ENCODE measurements around the gene FKBP15. TPM values are rescaled to one million over a fixed set of nuclear protein-coding genes. Genes with fewer than 3 reads are reported as not detected.

The FKBP15 gene
- total RNA-seq, 1 experiment from 2014 or later = 14.2 TPM

- Histone ChIP-seq H3K27me3 (no peaks in the 10 kb centered on the region), H3K36me3 (peaks cover 41% of the 10 kb centered on the region), H3K9me3 (no peaks in the 10 kb centered on the region), H3K4me3 (no peak overlapping the region)
- no peak for DNase-seq
Measured at GRCh38 chr9:113210815-113211214, 10.3 kb downstream of the FKBP15 start.

- DNase-seq = no peak
- Histone ChIP-seq H3K36me3 (peaks cover 47% of the 10 kb centered on the region), H3K4me3 (no peak overlapping the region), H3K9me3 (no peaks in the 10 kb centered on the region), H3K27me3 (no peaks in the 10 kb centered on the region)
Measured at GRCh38 chr9:113205861-113206260, 15.2 kb downstream of the FKBP15 start.

- no peaks in the 10 kb centered on the region for H3K9me3 ChIP-seq
- no peak for DNase-seq
- peaks cover 46% of the 10 kb centered on the region for H3K36me3 ChIP-seq
- H3K4me3 ChIP-seq = no peak overlapping the region
- H3K27me3 ChIP-seq = no peaks in the 10 kb centered on the region
Measured at GRCh38 chr9:113205432-113205831, 15.6 kb downstream of the FKBP15 start.

GRCh38 chr9:113199683-113200329 lies 21.3 kb downstream of the FKBP15 start:
- no peak for DNase-seq
- H3K36me3 ChIP-seq = peaks cover 33% of the 10 kb centered on the region
- H3K4me3 ChIP-seq = no peak overlapping the region
- no peaks in the 10 kb centered on the region for H3K27me3 ChIP-seq
- no peaks in the 10 kb centered on the region for H3K9me3 ChIP-seq

GRCh38 chr9:113192455-113192854 lies 28.6 kb downstream of the FKBP15 start:
- Histone ChIP-seq H3K9me3 (no peaks in the 10 kb centered on the region), H3K36me3 (peaks cover 22% of the 10 kb centered on the region), H3K27me3 (no peaks in the 10 kb centered on the region), H3K4me3 (no peak overlapping the region)
- DNase-seq = no peak

GRCh38 chr9:113187929-113188595 lies 33.0 kb downstream of the FKBP15 start:
- peak; percentile 69 for DNase-seq
- Histone ChIP-seq H3K36me3 (peaks cover 56% of the 10 kb centered on the region), H3K4me3 (no peak overlapping the region), H3K27me3 (no peaks in the 10 kb centered on the region), H3K9me3 (no peaks in the 10 kb centered on the region)

GRCh38 chr9:113186137-113186755 lies 34.8 kb downstream of the FKBP15 start:
- Histone ChIP-seq H3K4me3 (no peak overlapping the region), H3K27me3 (no peaks in the 10 kb centered on the region), H3K36me3 (peaks cover 62% of the 10 kb centered on the region), H3K9me3 (no peaks in the 10 kb centered on the region)
- no peak for DNase-seq

GRCh38 chr9:113185271-113185670 lies 35.8 kb downstream of the FKBP15 start:
- H3K27me3 ChIP-seq = no peaks in the 10 kb centered on the region
- peaks cover 65% of the 10 kb centered on the region for H3K36me3 ChIP-seq
- no peak for DNase-seq
- H3K4me3 ChIP-seq = no peak overlapping the region
- H3K9me3 ChIP-seq = no peaks in the 10 kb centered on the region

- Histone ChIP-seq H3K27me3 (no peaks in the 10 kb centered on the region), H3K36me3 (peaks cover 65% of the 10 kb centered on the region)
- DNase-seq = no peak
Measured at GRCh38 chr9:113184539-113184938, 36.5 kb downstream of the FKBP15 start.

GRCh38 chr9:113183956-113184488 lies 37.1 kb downstream of the FKBP15 start:
- no peak overlapping the region for H3K4me3 ChIP-seq
- H3K27me3 ChIP-seq = no peaks in the 10 kb centered on the region
- H3K9me3 ChIP-seq = no peaks in the 10 kb centered on the region
- DNase-seq = no peak
- H3K36me3 ChIP-seq = peaks cover 65% of the 10 kb centered on the region

More at GRCh38 chr9:113184539-113184938, 36.5 kb downstream of the FKBP15 start:
- Histone ChIP-seq H3K9me3 (no peaks in the 10 kb centered on the region), H3K4me3 (no peak overlapping the region)

GRCh38 chr9:113181165-113181564 lies 39.9 kb downstream of the FKBP15 start:
- no peak for DNase-seq
- H3K4me3 ChIP-seq = no peak overlapping the region
- H3K36me3 ChIP-seq = peaks cover 55% of the 10 kb centered on the region
- no peaks in the 10 kb centered on the region for H3K9me3 ChIP-seq
- H3K27me3 ChIP-seq = no peaks in the 10 kb centered on the region

GRCh38 chr9:113179839-113180238 lies 41.2 kb downstream of the FKBP15 start:
- Histone ChIP-seq H3K36me3 (peaks cover 58% of the 10 kb centered on the region), H3K4me3 (no peak overlapping the region)
- no peak for DNase-seq

GRCh38 chr9:113178087-113178486 lies 43.0 kb downstream of the FKBP15 start:
- no peak overlapping the region for H3K4me3 ChIP-seq
- no peaks in the 10 kb centered on the region for H3K9me3 ChIP-seq
- peaks cover 52% of the 10 kb centered on the region for H3K36me3 ChIP-seq
- peak; percentile 7 for DNase-seq
- H3K27me3 ChIP-seq = no peaks in the 10 kb centered on the region

More at GRCh38 chr9:113179839-113180238, 41.2 kb downstream of the FKBP15 start:
- H3K9me3 ChIP-seq = no peaks in the 10 kb centered on the region
- H3K27me3 ChIP-seq = no peaks in the 10 kb centered on the region

GRCh38 chr9:113177251-113177650 lies 43.8 kb downstream of the FKBP15 start:
- H3K9me3 ChIP-seq = no peaks in the 10 kb centered on the region
- no peaks in the 10 kb centered on the region for H3K27me3 ChIP-seq
- no peak overlapping the region for H3K4me3 ChIP-seq
- DNase-seq = no peak
- peaks cover 53% of the 10 kb centered on the region for H3K36me3 ChIP-seq

- Histone ChIP-seq H3K27me3 (no peaks in the 10 kb centered on the region), H3K36me3 (peaks cover 56% of the 10 kb centered on the region), H3K9me3 (no peaks in the 10 kb centered on the region), H3K4me3 (no peak overlapping the region)
- no peak for DNase-seq
Measured at GRCh38 chr9:113176803-113177202, 44.3 kb downstream of the FKBP15 start.

- Histone ChIP-seq H3K27me3 (no peaks in the 10 kb centered on the region), H3K36me3 (peaks cover 64% of the 10 kb centered on the region), H3K4me3 (no peak overlapping the region), H3K9me3 (no peaks in the 10 kb centered on the region)
- DNase-seq = no peak
Measured at GRCh38 chr9:113173341-113173740, 47.7 kb downstream of the FKBP15 start.

GRCh38 chr9:113168809-113169208 lies 52.3 kb downstream of the FKBP15 start:
- H3K9me3 ChIP-seq = no peaks in the 10 kb centered on the region
- no peak overlapping the region for H3K4me3 ChIP-seq
- H3K27me3 ChIP-seq = no peaks in the 10 kb centered on the region
- DNase-seq = no peak
- peaks cover 72% of the 10 kb centered on the region for H3K36me3 ChIP-seq
